T-cell (primary cell): Measurements from ENCODE around the gene CEACAM20. TPM values are rescaled to one million over a fixed set of nuclear protein-coding genes. Genes with fewer than 3 reads are reported as not detected.
"Not testable (repeated sequence)": the region's sequence is repeated elsewhere in the genome, so short reads cannot be mapped to it uniquely, and the experiment has no call there.

Source experiments
- ATAC-seq, 4 experiments: fragments of 200-7000 bp in 3 of 4; fragments of 150-1000 bp in 1 of 4; cut with Tn5 transposase; replicated peaks in 1 of 4; 1 replicate in 3 of 4; 2 replicates in 1 of 4; pipeline ENCODE4 v1.10.0; 2021; ENCODE audit warnings: moderate library complexity in 3 of 4, mild to moderate bottlenecking in 2 of 4, moderate number of reproducible peaks in 1 of 4
- CTCF ChIA-PET, 2 donors: fragments of 300-600 bp; sonication (Branson Sonifier 250); formaldehyde crosslinking; loops; one replicate each; lab custom pipeline; 2022; ENCODE audit warnings: antibody characterized with exemption in 2 of 2; lab: Charles Lee
- POLR2A ChIA-PET, 2 donors: fragments of 300-600 bp; sonication (Branson Sonifier 250); formaldehyde crosslinking; loops; one replicate each; lab custom pipeline; 2022; ENCODE audit warnings: antibody characterized with exemption in 2 of 2; lab: Charles Lee
- DNase-seq, 35 experiments: peaks; one replicate each; pipeline versions ENCODE4 v3.0.0 to v3.0.0-alpha.2; 2013 to 2023
- H3K27ac ChIP-seq: one replicate; pipeline ENCODE4 v1.5.1; 2013; ENCODE audit warnings: low read length
- H3K27me3 ChIP-seq, 2 experiments: replicated peaks in 1 of 2; 1 replicate in 1 of 2; 2 replicates in 1 of 2; pipeline versions ENCODE4 v1.6.1 to v1.7.0; 2013; ENCODE audit warnings: low read length in 1 of 2, mixed read lengths in 1 of 2; ENCODE audit not compliant: control insufficient read depth in 2 of 2, insufficient read depth in 2 of 2; ENCODE audit errors: extremely low read depth in 1 of 2
- H3K36me3 ChIP-seq, 2 donors: 1 replicate in 1 of 2; 2 replicates in 1 of 2; pipeline versions ENCODE4 v1.6.1 to v1.7.0; 2013; ENCODE audit warnings: low read length in 1 of 2; ENCODE audit not compliant: control insufficient read depth in 2 of 2, insufficient read depth in 1 of 2; ENCODE audit errors: extremely low read depth in 1 of 2
- H3K4me1 ChIP-seq, 2 experiments: 1 replicate in 1 of 2; 2 replicates in 1 of 2; pipeline versions ENCODE4 v1.6.1 to v1.7.0; 2013; ENCODE audit warnings: low read length in 2 of 2, mixed read lengths in 1 of 2; ENCODE audit not compliant: insufficient read depth in 2 of 2, control insufficient read depth in 1 of 2; ENCODE audit errors: extremely low read depth in 1 of 2
- H3K4me3 ChIP-seq, 2 donors: 1 replicate in 1 of 2; 2 replicates in 1 of 2; pipeline versions ENCODE4 v1.5.1 to v1.7.0; 2013; ENCODE audit warnings: mild to moderate bottlenecking in 2 of 2, low read length in 1 of 2, moderate library complexity in 1 of 2; ENCODE audit not compliant: control insufficient read depth in 1 of 2; ENCODE audit errors: extremely low read depth in 1 of 2
- H3K9me3 ChIP-seq: 2 replicates; pipeline ENCODE4 v1.7.0; 2013
- H3K27ac Mint-ChIP-seq, 2 donors: one replicate each; pipeline ENCODE4 v1.8.0; 2020 to 2021; ENCODE audit warnings: mild to moderate bottlenecking in 2 of 2, mixed read lengths in 2 of 2
- H3K27me3 Mint-ChIP-seq, 2 donors: one replicate each; pipeline ENCODE4 v1.8.0; 2021 to 2022; ENCODE audit warnings: mixed read lengths in 2 of 2
- H3K36me3 Mint-ChIP-seq: one replicate; pipeline ENCODE4 v1.8.0; 2021; ENCODE audit warnings: mixed read lengths
- H3K4me1 Mint-ChIP-seq, 3 donors: one replicate each; pipeline ENCODE4 v1.8.0; 2020 to 2022; ENCODE audit warnings: mixed read lengths in 3 of 3, mild to moderate bottlenecking in 1 of 3
- H3K4me3 Mint-ChIP-seq, 3 donors: one replicate each; pipeline ENCODE4 v1.8.0; 2020 to 2022; ENCODE audit warnings: mild to moderate bottlenecking in 3 of 3, mixed read lengths in 3 of 3, moderate library complexity in 3 of 3
- H3K9me3 Mint-ChIP-seq, 3 donors: one replicate each; pipeline ENCODE4 v1.8.0; 2020 to 2022; ENCODE audit warnings: mixed read lengths in 3 of 3
- WGBS: methylation state at CpG from one replicate; pipeline ENCODE4 v1.1.5; 2013; ENCODE audit warnings: missing lambda C conversion rate; ENCODE audit not compliant: insufficient coverage; 5-methylcytosine and 5-hydroxymethylcytosine counted together
- total RNA-seq, 35 experiments: library from RNA in 6 of 35; stranded (reverse) in 6 of 35; fragments of 120-200 nt in 1 of 35; gene quantifications; one replicate each; pipeline versions ENCODE4 v1.2.1 to v1.2.4 and lab custom pipeline; 2013 to 2026

CEACAM20 gene
- total RNA-seq, 5 donors from 2014 or later (not counting 1 experiment from before 2014, with no cell fraction given), result not detected

DNA sequence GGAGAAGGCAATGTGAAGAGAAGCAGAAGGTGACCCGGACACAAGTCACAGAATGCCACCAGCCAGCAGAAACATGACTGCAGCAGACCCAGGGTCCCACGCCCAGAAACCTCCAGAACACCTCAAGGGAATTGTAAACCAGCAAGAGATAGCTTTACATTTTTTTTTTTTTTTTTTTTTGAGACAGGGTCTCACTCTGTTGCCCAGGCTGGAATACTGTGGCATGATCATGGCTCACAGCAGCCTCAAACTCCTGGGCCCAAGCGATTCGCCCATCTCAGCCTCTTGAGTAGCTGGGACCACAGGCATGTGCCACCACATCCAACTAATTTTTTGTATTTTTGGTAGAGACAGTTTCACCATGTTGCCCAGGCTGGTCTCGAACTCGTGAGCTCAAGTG is 10.5 kb upstream of the CEACAM20 start:
- no peaks in the 10 kb centered on the region for H3K4me1 ChIP-seq
- Mint-ChIP-seq H3K9me3 (peaks cover 8 to 28% (median 26%) of the 10 kb centered on the region in 3 donors), H3K27me3 (peaks cover 26 to 42% of the 10 kb centered on the region in 2 donors), H3K27ac (no peak overlapping the region), H3K4me1 (no peaks in the 10 kb centered on the region), H3K4me3 (no peak overlapping the region), H3K36me3 (peaks cover 2% of the 10 kb centered on the region)
- ChIA-PET CTCF (interaction anchor here in 1 of 2 donors (0.7 kb wide), 1 partner anchor 21 kb away, joined by 5 read pairs; no protein-coding TSS in a partner anchor), POLR2A (no interaction called here)
- H3K27ac ChIP-seq, result no peak overlapping the region
- no peak overlapping the region for H3K4me3 ChIP-seq
- no peak for ATAC-seq
- H3K36me3 ChIP-seq, result no peaks in the 10 kb centered on the region
- no peak for DNase-seq
- 17% methylated on average over 1 of the region's 6 CpGs for WGBS
- H3K27me3 ChIP-seq, result peaks cover 0 to 11% of the 10 kb centered on the region in 2 experiments
- no peaks in the 10 kb centered on the region for H3K9me3 ChIP-seq

DNA sequence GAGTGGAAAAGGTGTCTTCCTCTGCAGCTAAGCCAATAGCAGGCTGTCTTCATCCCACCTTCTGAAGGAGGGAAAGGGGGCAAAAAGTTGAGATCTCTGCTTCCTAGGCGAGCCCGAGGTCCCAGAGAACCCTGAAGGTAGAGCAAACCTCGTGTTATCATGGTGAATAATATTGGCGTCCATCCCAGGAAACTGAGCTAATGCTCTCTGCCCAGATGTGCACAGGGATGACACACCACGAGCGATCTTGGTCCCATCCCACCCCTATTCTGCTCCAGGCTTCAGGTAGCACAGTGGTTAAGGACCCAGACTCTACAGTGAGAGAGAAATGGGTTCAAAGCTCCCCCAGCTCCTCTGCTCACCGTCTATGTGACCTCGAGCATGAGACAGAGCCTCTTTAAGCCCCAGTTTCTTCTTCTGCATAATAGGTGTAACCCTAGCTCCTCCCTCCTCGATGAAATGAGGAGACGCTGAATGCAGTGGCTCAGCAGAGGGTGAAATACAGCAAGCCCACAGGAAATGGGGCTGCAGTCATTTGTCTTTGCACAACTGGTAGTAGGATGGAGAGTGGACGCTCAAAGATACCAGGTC is 9.9 kb upstream of the CEACAM20 start:
- H3K27me3 ChIP-seq, result peaks cover 0 to 11% of the 10 kb centered on the region in 2 experiments
- Mint-ChIP-seq H3K4me3 (no peak overlapping the region), H3K4me1 (no peaks in the 10 kb centered on the region), H3K27ac (no peak overlapping the region), H3K9me3 (peaks cover 8 to 29% (median 27%) of the 10 kb centered on the region in 3 donors), H3K36me3 (peaks cover 2% of the 10 kb centered on the region), H3K27me3 (peaks cover 27 to 42% of the 10 kb centered on the region in 2 donors)
- H3K4me1 ChIP-seq, result no peaks in the 10 kb centered on the region
- WGBS, result 62% methylated on average over 6 of the region's 11 CpGs
- H3K27ac ChIP-seq, result no peak overlapping the region
- CTCF ChIA-PET, result no interaction called here
- no peak overlapping the region for H3K4me3 ChIP-seq
- ATAC-seq (no peak), DNase-seq (no peak)
- H3K9me3 ChIP-seq, result no peaks in the 10 kb centered on the region
- POLR2A ChIA-PET, result no interaction called here
- no peaks in the 10 kb centered on the region for H3K36me3 ChIP-seq

DNA sequence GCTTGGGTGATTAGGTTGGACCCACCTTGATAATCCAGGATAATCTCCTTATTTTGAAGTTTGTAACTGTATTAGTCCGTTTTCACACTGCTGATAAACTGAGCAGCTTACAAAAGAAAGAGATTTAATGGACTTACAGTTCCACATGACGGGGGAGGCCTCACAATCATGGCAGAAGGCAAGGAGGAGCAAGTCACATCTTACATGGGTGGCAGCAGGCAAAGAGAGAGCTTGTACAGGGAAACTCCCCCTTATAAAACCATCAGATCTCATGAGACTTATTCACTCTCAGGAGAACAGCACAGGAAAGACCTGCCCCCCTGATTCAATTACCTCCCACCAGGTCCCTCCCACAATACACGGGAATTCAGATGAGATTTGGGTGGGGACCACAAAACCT is 5.9 kb upstream of the CEACAM20 start:
- CTCF ChIA-PET, H3K9me3 ChIP-seq, H3K27ac Mint-ChIP-seq, H3K36me3 ChIP-seq, H3K4me1 Mint-ChIP-seq, H3K4me1 ChIP-seq, H3K4me3 Mint-ChIP-seq, DNase-seq, POLR2A ChIA-PET, ATAC-seq, H3K36me3 Mint-ChIP-seq, H3K27ac ChIP-seq, H3K4me3 ChIP-seq: not testable (repeated sequence)
- Mint-ChIP-seq H3K27me3 (peaks cover 25 to 41% of the 10 kb centered on the region in 2 donors), H3K9me3 (peaks cover 11 to 31% (median 21%) of the 10 kb centered on the region in 3 donors)
- 71% methylated on average over 2 of the region's 3 CpGs for WGBS
- H3K27me3 ChIP-seq, result peaks cover 0 to 21% of the 10 kb centered on the region in 2 experiments

DNA sequence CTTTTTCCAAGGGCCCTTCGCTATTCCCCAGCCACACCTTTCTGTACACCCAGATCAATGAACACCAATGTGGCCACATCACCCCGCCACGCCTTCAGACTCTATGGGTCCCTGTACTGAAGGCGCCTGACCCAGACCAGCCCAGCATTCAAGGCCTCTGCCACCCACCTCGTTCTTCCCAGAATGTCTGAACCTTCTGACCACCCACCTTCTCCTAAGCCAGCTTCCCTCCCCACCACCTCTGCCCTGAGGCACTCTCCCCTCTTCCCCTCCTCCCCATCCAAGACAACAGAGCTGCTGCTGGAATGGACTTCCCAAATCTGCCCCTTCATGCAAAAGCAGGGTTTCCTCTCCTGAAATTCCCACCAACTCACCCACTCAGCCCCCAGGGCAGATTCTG is 3.3 kb upstream of the CEACAM20 start:
- no peak overlapping the region for H3K4me3 Mint-ChIP-seq
- no peaks in the 10 kb centered on the region for H3K4me1 Mint-ChIP-seq
- Histone ChIP-seq H3K4me1 (no peaks in the 10 kb centered on the region), H3K9me3 (no peaks in the 10 kb centered on the region), H3K27me3 (peaks cover 2 to 27% of the 10 kb centered on the region in 2 experiments), H3K27ac (no peak overlapping the region), H3K36me3 (no peaks in the 10 kb centered on the region), H3K4me3 (no peak overlapping the region)
- ChIA-PET POLR2A (no interaction called here), CTCF (no interaction called here)
- H3K27me3 Mint-ChIP-seq, result peaks cover 28 to 38% of the 10 kb centered on the region in 2 donors
- DNase-seq (no peak), ATAC-seq (no peak)
- peaks cover 5 to 23% (median 18%) of the 10 kb centered on the region in 3 donors for H3K9me3 Mint-ChIP-seq
- no peak overlapping the region for H3K27ac Mint-ChIP-seq
- no peaks in the 10 kb centered on the region for H3K36me3 Mint-ChIP-seq
- WGBS, result 93% methylated on average over 4 of the region's 5 CpGs

DNA sequence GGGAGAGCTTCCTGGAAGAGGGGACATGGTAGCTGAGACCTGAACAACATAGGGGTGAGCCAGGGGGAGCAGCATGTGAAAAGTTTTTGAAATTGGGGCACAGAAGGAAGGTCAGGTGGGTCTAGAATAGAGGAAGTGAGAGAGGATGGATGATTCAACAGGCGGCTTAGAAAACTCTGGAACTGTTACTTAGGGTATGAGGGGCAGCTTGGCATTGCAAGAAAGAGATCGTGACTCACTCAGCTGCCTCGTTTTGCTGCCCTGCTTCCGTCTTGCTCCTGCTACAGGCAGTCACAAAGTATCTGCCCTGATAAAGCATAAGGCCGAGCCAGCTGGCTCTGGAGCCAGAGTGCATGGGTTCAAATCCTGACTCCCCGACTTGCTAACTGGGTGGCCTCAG is 1.3 kb upstream of the CEACAM20 start:
- DNase-seq (no peak), ATAC-seq (no peak)
- Histone ChIP-seq H3K4me3 (no peak overlapping the region), H3K36me3 (no peaks in the 10 kb centered on the region), H3K4me1 (no peaks in the 10 kb centered on the region), H3K27ac (no peak overlapping the region), H3K9me3 (no peaks in the 10 kb centered on the region), H3K27me3 (peaks cover 2 to 27% of the 10 kb centered on the region in 2 experiments)
- 71% methylated on average over 5 of the region's 6 CpGs for whole genome bisulfite sequencing
- POLR2A ChIA-PET, result no interaction called here
- Mint-ChIP-seq H3K27ac (no peak overlapping the region), H3K9me3 (peaks cover 5 to 23% (median 13%) of the 10 kb centered on the region in 3 donors), H3K36me3 (no peaks in the 10 kb centered on the region), H3K4me1 (no peaks in the 10 kb centered on the region), H3K4me3 (no peak overlapping the region), H3K27me3 (peaks cover 26 to 29% of the 10 kb centered on the region in 2 donors)
- CTCF ChIA-PET, result no interaction called here

DNA sequence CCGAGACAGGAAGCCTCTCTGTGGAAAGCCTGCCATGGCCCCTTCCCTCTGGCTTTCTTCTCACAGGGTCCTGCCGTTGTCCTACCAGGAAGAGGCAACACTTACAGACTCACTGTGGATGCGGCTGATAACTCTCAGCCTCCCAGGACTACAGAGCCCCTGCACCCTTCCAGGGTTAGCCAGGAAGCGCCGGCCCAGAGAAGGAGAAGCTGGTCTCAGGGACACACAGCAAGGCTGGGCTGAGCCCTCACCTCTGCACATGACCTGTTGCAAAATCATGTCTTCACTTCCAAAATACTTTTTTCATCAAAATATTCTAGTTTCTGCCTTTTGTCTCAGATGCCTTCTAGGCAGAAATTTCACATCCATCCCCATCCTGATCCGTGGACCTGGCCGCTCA is 1.9 kb downstream of the CEACAM20 start:
- Mint-ChIP-seq H3K9me3 (peaks cover 2 to 12% (median 4%) of the 10 kb centered on the region in 3 donors), H3K4me1 (no peaks in the 10 kb centered on the region), H3K4me3 (no peak overlapping the region), H3K36me3 (no peaks in the 10 kb centered on the region), H3K27ac (no peak overlapping the region), H3K27me3 (peaks cover 19% of the 10 kb centered on the region in 2 donors)
- no peaks in the 10 kb centered on the region for H3K9me3 ChIP-seq
- POLR2A ChIA-PET, result no interaction called here
- CTCF ChIA-PET, result no interaction called here
- ATAC-seq (no peak), DNase-seq (no peak)
- H3K4me1 ChIP-seq, result no peaks in the 10 kb centered on the region
- peaks cover 2 to 28% of the 10 kb centered on the region in 2 experiments for H3K27me3 ChIP-seq
- H3K27ac ChIP-seq, result no peak overlapping the region
- H3K4me3 ChIP-seq, result no peak overlapping the region
- 97% methylated on average over 6 of the region's 7 CpGs for WGBS
- H3K36me3 ChIP-seq, result no peaks in the 10 kb centered on the region
